HK-2 (cell line): ENCODE data around the gene SYS1.
"Not testable (repeated sequence)": the region's sequence is repeated elsewhere in the genome, so short reads cannot be mapped to it uniquely, and the experiment has no call there.

Source experiments
- DNase-seq: peaks from one replicate; pipeline ENCODE4 v3.0.0-alpha.2; 2018; ENCODE audit not compliant: unreplicated experiment

SYS1 gene

DNA sequence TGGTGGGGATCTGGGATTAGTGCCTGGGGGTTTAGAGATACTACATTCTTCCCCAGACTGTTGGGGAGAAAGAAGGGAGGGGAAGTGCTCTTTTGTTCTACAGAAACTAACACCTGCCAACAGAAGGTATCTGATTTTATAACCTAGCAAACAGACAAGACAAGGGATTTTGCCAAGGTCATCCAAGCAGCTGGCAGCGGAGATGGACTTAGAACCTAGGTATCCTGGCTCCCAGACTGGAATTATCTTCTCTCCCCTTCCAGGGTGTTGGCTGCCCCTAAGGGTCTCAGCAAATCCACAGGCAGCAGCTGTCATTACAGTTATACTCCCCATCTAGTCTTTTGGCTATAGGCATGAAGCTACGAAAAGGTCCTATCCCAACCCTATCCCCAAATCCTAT is 23.2 kb upstream of the SYS1 start:
- DNase-seq, result no peak

GRCh38 chr20:45340236-45340847 is 22.6 kb upstream of the SYS1 start:
- DNase-seq, result no peak

- DNase-seq, result no peak
These were observed 22.0 kb upstream of the SYS1 start for GRCh38 chr20:45340951-45341350.

DNA sequence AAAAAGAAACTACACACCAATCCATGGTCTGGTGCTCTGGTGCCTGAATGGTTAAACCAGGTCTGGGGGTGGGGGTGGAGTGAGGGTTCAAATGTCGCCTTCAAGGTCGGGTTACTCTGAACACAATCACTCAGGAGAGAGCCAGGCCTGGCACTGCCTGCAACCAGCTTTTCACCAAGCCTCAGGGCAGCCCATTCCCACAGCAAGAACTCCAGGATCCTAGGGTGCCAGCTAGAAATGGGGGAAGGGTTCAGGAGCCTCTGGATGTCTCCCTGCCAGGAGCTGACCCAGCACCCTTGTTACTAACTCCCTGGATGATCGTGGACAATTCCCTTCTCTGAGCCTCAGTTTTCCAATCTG is 21.4 kb upstream of the SYS1 start:
- no peak for DNase-seq

- DNase-seq, result peak; percentile 78
These were observed 20.8 kb upstream of the SYS1 start for GRCh38 chr20:45341939-45342854.

GRCh38 chr20:45342855-45343531 is 20.0 kb upstream of the SYS1 start:
- DNase-seq, result no peak

DNA sequence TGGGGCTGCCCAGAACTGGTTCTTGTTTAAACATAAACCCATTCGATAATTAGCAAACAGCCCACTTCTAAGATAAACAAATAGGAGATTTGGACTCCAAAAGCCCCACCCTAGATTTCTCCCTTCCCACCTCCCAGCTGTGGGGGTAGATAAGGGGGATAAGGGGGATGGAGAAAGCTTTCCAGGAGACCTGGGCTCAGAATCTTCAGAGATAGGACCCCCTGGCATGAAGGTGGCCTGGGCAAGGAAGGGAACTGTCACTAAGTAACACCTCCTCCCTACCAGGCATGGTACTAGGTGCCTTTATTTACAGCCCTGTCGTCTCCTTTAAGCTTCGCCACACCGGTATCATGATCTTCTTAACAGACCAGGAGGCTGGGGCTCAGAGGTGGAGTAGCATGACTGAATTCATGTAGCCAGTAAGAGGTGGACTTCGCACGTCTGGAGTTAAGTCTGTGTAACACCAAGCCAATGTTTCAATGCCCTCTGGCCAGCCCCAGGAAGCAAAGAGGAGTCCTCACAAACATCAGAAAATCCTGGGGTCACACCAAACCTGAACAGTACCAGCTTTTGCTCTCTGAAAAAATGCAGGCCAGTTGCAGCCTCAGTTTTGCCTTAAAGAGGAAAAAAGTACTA is 19.3 kb upstream of the SYS1 start:
- DNase-seq, result no peak

GRCh38 chr20:45344168-45344860 is 18.6 kb upstream of the SYS1 start:
- peak; percentile 83 for DNase-seq

- DNase-seq, result no peak
These were observed 17.6 kb upstream of the SYS1 start for GRCh38 chr20:45345104-45345936.

- DNase-seq, result no peak
These were observed 16.7 kb upstream of the SYS1 start for GRCh38 chr20:45346291-45346718.

DNA sequence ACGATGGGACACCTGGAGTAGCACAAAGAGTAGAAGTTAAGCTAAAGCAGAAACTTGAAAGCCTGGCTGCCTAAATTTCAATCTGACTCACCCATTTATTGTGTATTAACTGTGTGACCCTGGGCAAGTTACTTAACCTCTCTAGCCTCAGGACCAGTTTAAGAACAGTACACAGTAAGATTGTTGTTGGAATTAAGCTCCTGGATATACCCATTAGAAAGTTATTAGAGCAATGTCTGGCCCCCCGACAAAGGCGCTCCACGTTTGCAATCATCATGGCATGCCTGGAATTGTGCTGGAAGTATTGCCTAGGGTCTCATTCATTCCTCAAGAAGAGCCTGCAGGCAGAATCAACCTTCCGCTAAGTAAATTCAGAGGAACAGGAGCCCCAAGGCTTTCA is 16.1 kb upstream of the SYS1 start:
- DNase-seq, result no peak

DNA sequence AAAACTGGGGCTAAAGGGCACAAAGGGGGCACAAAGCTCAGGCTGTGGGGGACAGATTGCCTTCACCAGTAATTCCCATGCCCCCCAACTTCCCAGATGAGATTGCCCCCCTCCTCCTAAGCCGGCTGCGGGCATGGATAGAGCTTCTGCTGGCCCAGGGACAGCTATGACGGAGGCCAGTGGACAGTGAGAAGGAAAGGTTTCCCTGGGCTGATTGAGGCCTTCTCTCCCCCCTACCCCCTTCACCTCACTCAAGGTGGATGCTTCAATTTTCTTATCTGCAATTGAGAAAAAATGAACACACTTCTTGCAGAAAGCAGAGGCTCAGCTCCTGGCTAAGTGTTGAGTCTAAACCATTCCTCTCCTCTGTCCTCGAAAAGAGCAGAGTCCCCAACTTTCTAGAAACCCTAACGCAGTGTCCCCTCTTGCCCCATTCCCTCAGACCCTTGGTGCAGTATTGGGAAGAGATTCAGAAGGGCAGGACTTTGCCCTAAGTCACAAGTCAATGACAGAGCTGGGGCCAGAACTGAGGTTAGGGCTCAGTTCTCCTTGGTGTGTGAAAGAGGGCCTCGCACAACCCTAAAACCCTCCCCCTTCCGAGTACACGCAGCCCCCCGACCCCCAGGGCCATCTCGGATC is 15.5 kb upstream of the SYS1 start:
- DNase-seq, result no peak

GRCh38 chr20:45347936-45348778 is 14.8 kb upstream of the SYS1 start, which contains the start of gene SDC4:
Gene SDC4, minus strand, starts transcription at chr20:45348424. Its CDS starts 40 bp downstream, at chr20:45348384.
- peak; percentile 85 for DNase-seq

- DNase-seq, result no peak
These were observed 12.7 kb upstream of the SYS1 start for GRCh38 chr20:45350217-45350616.

DNA sequence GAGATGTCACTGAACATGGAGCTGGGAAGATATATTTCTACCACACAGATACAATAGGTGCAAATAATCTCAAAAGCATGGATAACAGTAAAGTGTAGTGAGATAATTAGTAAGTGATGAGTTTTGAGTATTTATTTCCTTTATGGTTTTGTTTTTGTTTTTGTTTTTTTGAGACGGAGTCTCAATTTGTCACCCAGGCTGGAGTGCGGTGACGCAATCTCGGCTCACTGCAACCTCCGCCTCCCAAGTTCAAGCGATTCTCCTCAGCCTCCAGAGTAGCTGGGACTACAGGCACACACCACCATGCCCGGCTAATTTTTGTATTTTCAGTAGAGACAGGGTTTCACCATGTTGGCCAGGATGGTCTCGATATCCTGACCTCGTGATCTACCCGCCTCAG is 12.2 kb upstream of the SYS1 start:
- not testable (repeated sequence) for DNase-seq

- no peak for DNase-seq
These were observed 10.2 kb upstream of the SYS1 start for GRCh38 chr20:45352729-45353128.

DNA sequence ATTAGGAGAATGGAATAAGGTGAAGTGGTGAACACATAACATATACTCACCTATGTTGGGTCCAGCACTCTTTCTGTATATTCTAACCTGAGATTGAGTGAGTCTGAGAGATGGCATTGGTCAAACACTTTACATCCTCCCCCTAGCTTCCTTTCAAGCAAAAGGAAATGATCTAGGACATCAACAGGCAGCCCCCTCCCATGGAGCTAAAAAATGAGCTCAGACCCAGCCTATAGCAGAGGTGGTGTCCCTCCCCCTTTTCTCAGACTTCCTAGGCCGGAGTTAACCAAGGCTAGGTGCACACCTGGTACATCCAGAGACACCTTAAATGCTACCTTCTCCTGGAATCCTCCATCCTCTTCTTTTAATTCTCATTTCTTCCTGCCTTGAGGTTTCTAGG is 9.2 kb upstream of the SYS1 start:
- DNase-seq, result no peak

DNA sequence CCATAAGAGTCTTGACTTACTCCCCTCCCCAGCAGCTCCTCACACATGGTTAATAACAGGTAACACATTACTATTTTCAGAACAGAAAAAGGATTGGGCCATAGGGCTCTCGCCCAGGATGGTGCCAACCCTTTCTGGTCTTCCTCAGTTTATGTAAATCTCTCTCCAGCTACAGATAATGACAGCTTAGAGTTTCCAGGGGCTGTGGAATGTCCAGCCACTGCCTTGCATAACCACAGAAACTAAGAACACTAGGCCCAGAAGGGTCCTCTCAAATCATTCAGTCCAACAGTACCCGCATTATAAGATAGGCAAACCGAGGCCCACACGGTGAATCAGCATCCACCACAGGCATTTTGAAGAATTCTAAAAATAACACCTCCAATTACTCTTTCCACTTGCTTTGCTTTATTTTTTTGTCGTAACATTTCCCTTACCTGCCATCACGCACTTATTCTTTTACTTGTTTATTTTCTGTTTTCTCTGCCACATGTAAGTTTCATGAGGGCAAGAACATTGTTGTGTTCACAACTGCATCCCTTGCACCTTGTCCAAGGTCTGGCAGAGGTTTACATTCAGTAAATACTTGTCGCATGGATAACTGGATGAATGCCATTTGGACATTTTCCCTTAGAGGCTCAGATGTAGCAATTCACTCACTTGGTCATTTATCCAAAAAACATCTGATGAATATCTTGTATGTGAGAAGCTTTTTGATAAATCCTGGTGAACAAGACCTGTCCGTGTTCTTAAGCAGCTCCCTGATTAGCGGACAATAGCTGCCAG is 8.3 kb upstream of the SYS1 start:
- no peak for DNase-seq
